HCEC 1CT (cell line): ENCODE results near the gene PDIA3.
"Not testable (repeated sequence)": the region's sequence is repeated elsewhere in the genome, so short reads cannot be mapped to it uniquely, and the experiment has no call there.

ENCODE experiments used
- DNase-seq: peaks from one replicate; pipeline ENCODE4 v3.0.0-alpha.2; 2017

PDIA3 gene

DNA sequence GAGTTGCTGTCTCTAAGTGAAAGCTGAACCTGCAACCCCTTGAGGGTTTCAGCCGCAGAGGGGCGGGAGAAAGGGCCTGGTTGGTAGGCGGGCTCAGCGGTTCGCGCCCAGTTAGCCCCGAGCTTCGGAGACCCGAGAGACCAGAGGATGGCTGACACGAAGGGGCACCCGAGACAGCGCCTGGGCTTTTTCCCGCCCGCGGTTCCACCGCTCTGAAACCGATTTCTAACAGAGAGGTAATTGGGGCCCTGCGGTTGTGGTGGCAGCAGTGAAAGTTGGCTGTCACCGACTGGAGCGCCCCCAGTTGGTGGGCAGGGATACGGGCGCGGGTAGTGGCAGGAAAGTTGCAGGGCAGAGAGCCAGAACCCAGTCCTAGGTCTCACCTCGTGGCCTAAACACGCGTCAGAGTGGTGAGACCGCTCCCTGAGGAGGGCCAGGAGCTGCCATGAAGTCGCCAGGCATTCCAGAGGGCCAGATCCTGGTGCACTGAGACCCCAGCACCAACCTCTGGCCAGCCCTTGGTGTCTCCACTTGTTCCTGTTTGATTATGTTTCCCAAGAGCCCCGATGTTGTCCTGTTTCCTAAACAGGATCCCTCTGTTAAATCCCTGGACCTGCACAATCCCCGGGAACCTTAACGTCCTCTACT is 31.2 kb downstream of the PDIA3 start:
- peak; percentile 74 for DNase-seq

- no peak for DNase-seq
Measured at GRCh38 chr15:43779016-43779415, 32.8 kb downstream of the PDIA3 start.

DNA sequence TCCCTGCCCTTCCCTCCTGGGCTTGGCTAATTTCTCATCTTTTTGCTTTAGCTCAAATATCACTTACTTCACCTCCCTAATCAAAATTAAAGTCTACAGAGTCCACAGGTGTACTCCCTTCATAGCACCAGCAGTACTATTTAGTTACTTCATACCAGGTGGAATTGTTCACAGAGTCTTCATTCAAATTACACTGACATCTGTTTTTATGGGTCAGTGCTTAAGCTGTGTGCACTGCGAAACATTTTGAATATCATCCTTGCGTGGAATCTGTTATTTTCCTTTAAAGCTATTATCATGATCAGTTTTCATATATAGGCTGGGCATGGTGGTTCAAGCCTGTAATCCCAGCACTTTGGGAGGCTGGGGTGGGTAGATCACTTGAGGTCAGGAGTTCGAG is 43.2 kb downstream of the PDIA3 start:
- DNase-seq: no peak

GRCh38 chr15:43791993-43792760 is 45.9 kb downstream of the PDIA3 start, which contains the start of gene SERF2:
Gene SERF2 (plus strand): TSS chr15:43792320. CDS start chr15:43792377, 57 bp downstream.
- DNase-seq: peak; percentile 99

DNA sequence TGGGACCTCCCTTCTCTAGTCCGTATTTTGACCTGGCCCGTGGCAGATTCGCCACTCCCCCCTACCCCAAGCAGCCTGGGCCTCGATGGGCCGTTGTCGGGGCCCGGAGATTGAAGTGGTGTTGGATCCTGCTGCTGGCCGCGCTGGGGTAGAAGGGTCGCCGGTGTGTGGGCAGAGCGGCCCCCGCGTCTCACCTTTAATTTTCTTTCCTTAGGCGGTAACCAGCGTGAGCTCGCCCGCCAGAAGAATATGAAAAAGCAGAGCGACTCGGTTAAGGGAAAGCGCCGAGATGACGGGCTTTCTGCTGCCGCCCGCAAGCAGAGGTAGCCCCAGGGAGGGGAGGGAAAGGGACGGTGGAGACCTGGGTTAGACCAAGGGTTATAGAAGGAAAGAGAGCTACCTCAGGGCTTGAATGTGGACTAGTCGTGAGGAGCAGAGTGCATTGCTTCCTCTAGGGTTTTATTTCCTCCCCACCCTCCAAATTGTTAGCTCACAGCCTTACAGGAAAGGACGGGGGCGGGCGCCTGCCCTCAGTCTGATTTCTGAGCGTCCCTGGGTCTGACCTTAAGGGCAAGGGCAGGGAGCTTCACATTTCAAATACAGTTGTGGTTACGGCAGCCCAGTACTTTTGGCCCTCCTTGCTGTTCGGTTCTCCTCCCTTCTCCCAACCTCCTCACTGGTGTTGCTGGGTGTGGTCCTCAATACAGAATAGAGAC is 46.7 kb downstream of the PDIA3 start:
- peak; percentile 26 for DNase-seq

GRCh38 chr15:43793647-43794046 is 47.4 kb downstream of the PDIA3 start:
- DNase-seq: no peak

DNA sequence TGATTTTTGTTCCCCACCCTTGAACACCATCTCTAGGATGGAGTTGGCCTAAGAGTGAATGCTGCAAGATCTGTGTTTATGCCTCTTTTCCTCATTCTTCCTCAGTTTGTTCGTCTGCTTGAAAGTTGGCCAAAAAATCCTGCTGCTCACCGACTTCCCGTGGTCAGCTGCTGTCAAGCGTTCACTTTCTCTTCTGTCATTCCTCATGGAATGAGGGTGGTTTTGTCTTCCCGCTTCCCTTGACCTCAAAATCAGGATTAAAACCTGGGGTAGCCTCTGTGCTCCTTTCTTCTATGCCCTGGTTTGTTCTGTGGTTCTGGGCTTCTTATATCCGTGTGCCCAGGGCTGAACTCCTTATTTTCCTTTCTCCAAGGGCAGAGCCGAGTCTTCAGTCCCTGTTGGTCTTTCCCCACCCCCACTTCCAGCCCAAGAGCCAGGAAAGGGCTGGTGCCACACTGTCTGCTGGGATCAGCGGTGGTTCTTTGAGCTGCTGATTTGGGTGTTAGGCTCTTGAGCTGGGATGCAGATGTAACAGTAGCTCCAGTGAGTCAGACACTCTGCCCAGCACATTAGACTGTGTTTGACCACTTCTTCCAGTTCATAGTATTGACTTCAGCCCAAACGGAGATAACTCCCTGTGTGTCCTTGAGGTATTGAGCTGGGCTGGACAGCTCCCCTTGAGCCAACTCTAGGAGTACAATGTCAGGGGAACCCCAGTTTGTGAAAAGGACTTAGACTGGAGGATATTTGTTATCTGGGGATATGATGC is 48.2 kb downstream of the PDIA3 start:
- DNase-seq: no peak

- DNase-seq: no peak
Measured at GRCh38 chr15:43795197-43795596, 49.0 kb downstream of the PDIA3 start.

- no peak for DNase-seq
Measured at GRCh38 chr15:43795997-43796396, 49.8 kb downstream of the PDIA3 start.

- DNase-seq: no peak
Measured at GRCh38 chr15:43796566-43796965, 50.3 kb downstream of the PDIA3 start.

DNA sequence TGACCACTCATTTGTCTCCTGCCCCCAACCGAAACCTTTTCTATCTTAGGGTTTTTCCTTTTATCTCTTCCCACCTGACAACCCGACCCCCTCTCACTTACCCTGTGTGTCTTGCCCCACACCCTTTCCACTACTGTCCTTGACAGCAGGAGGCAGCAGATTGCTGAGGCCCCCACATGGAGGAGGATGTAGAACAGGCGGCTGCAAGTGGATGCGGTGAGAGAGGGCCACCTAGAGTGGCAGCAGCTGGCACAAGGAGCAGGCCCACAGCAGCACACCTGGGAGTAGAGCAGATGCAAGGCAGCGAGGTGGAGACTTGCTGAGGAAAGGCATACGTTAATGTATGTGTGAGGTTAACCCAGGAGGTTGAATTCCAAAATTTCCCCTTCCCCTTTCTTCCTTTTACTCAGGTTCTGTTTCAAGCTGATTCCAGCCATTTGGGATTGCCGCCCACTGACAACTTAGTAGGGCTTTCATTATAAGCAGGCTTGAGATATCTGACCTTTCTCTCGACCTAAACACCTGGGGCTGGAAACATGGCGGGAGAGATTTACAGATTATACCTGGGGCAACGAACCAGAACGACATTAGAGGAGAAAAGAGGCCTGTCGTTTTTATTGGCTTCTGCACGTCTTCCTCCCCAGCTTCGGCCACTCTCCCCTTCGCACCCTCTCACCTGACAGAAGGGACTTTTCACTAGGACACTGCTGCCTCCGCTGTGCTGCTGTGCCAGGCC is 53.1 kb downstream of the PDIA3 start:
- no peak for DNase-seq

GRCh38 chr15:43799945-43800285 is 53.7 kb downstream of the PDIA3 start, which contains the start of gene SERINC4:
Gene SERINC4 (minus strand): TSS chr15:43800220. CDS start chr15:43799986, 234 bp downstream.
- DNase-seq: no peak

DNA sequence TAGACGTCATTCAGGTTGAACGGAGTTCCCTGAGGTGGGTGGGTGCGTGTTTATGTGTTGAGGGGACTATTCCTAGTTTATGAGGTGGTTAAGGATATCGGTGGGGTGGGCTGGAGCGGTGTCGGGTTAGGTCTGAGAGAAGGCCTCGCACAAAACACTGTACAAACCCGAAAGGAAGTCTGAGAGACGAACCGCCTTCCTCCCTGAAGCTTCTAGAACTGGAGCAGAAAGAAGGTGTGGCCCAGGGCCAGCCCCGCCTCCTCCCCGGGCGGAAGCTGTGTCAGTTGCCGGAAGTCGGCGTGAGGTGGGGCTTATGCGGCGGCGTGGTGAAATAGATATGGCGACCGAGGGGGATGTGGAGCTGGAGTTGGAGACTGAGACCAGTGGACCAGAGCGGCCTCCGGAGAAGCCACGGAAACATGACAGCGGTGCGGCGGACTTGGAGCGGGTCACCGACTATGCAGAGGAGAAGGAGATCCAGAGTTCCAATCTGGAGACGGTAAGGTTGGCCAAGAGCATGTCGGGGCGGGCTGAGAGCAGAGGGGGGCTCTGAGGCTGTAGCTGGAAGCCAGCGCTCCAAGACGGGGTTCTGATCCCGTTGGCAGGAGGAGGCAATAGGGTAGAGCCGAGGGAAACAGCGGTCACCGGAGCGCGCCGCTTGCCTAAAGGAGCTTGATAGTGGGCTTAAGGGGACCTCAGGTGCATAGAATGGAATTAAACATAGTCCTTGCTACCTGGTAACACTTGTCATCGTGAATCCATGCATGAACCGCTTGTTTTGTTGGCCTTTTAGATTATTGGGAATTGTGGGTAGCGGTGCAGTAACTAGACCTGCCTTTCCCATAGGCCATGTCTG is 54.3 kb downstream of the PDIA3 start, which contains the start of gene HYPK:
TSS of gene HYPK (plus strand) at position 314 of the 856 bp plus-strand sequence. CDS start at position 338, 24 bp downstream.
- DNase-seq: peak; percentile 85

DNA sequence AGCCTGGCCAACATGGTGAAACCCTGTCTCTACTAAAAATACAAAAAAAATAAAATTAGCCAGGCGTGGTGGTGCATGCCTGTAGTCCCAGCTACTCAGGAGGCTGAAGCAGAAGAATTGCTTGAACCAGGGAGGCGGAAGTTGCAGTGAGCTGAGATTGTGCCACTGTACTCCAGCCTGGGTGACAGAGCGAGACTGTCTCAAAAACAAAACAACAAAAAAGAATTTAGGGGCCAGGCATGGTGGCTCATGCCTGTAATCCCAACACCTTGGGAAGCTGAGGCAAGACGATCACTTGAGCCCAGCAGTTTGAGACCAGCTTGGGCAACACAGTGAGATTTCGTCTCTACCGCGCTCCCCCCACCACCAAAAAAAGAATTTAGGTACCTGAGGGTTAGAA is 56.4 kb downstream of the PDIA3 start:
- DNase-seq: not testable (repeated sequence)

DNA sequence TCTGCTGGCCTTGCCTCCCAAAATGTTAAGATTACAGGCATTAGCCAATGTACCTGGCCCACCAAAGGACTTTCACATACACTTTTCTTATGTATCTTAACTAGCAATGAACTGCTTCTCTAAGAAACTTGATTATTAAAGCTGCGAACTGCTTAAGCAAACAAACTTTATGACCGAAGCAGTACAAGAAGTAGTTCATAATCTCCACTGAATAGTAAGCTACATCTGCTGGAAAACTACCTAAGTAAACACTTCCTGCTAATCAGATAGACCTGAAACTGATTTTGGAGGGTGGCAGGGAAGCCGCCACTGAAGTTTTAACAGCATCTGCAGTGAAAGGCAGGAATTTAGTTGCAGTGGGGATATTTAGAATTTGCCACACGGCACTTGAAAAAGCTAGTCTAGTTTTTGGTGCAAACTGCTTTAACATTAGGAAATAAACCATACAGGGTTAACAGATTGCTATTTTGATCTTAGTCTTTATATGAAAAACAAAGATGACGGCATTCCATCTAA is 62.3 kb downstream of the PDIA3 start:
- no peak for DNase-seq

DNA sequence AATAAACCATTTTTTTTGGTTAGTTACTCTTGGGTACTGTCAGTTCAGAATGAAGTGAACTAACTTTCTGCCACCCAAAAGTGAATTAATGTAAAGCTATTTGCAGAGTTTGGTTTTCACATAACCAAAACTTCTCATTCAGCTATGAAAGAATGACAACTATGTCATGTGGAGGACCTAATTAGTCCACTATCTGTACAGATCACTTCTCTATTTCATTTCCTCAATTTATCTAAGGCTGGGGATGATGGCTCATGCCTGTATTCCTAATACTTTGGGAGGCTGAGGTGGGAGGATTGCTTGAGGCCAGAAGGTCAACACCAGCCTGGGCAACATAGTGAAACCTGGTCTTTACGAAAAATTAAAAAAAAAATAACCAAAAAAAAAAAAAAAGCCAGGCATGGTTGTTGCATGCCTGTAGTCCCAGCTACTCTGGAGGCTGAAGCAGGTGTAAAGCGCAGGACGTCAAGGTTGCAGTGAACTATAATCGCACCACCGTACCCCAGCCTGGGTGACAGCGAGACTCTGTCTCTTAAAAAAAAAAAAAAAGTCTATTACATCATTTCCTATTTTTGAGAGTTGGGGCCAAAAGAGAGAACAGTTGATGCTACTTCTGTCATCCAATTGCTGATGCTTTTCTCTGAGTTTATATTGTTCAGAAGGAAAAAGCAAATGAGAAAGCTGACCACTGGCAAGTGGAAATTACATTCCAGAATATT is 62.9 kb downstream of the PDIA3 start:
- DNase-seq: no peak

DNA sequence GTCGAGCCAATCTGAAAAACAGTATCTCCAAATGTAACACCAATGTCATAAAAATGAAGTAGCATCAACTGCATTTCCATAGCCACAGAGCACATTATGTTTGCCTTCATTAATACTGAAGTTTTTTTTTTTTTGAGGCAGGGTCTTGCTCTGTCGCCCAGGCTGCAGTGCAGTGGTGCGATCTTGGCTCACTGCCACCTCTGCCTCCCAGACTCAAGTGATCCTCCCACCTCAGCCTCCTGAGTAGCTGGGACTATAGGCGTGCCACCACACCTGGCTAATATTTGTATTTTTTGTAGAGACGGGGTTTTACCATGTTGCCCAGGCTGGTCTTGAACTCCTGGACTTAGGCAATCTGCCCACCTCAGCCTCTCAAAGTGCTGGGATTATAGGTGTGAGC is 68.8 kb downstream of the PDIA3 start:
- DNase-seq: not testable (repeated sequence)

DNA sequence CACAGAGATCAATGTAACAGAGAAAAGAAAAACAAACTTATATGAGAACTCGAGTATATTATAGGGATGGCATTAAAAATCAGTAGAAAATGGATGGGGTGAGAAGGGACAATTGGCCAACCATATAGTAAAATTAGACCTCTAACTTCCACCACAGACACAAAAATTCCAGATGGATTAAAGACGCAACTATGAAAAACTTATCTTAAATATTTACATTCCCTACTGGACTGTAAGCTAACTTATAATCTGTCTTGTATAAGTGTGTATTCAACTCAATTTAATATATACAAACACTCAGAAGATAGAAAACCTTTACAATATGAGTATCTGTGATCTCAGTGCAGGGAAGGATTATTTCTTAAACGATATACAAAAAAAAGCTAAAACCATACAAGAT is 75.3 kb downstream of the PDIA3 start:
- no peak for DNase-seq
